GM19467 (cell line): ENCODE measurements around the gene DHX58.

Experiments
- ATAC-seq: cut with Tn5 transposase; IDR thresholded peaks from one replicate; pipeline ENCODE4 v1.9.1; 2021; ENCODE audit warnings: mild to moderate bottlenecking, moderate library complexity; ENCODE audit not compliant: unreplicated experiment

Gene DHX58

GRCh38 chr17:42111265-42111636 is 1.3 kb downstream of the DHX58 start:
- no peak for ATAC-seq

GRCh38 chr17:42110301-42111264 is 1.9 kb downstream of the DHX58 start:
- no peak for ATAC-seq

GRCh38 chr17:42109086-42109485 is 3.4 kb downstream of the DHX58 start:
- no peak for ATAC-seq

- peak; percentile 59 for ATAC-seq
These were observed 4.6 kb downstream of the DHX58 start for GRCh38 chr17:42107597-42108576.

- ATAC-seq = no peak
These were observed 5.4 kb downstream of the DHX58 start for GRCh38 chr17:42107124-42107523.

- ATAC-seq = no peak
These were observed 6.5 kb downstream of the DHX58 start for GRCh38 chr17:42106009-42106408.

GRCh38 chr17:42104264-42104663 is 8.2 kb downstream of the DHX58 start:
- no peak for ATAC-seq

GRCh38 chr17:42103221-42103954 is 9.1 kb downstream of the DHX58 start:
- no peak for ATAC-seq

GRCh38 chr17:42101513-42102292 is 10.8 kb downstream of the DHX58 start:
- ATAC-seq = no peak

- ATAC-seq = no peak
These were observed 13.6 kb downstream of the DHX58 start for GRCh38 chr17:42098730-42099399.

GRCh38 chr17:42097691-42098631 is 14.6 kb downstream of the DHX58 start, which contains the start of gene ZNF385C:
ZNF385C (minus strand) TSS chr17:42098473; CDS start chr17:42063056, 35,417 bp downstream.
- no peak for ATAC-seq

GRCh38 chr17:42096360-42097111 is 16.0 kb downstream of the DHX58 start:
- no peak for ATAC-seq

GRCh38 chr17:42094375-42095069 is 18.0 kb downstream of the DHX58 start:
- ATAC-seq = no peak

GRCh38 chr17:42092939-42093338 is 19.6 kb downstream of the DHX58 start:
- ATAC-seq = no peak

- ATAC-seq = no peak
These were observed 21.3 kb downstream of the DHX58 start for GRCh38 chr17:42090964-42091790.

GRCh38 chr17:42088736-42089135 is 23.8 kb downstream of the DHX58 start:
- ATAC-seq = no peak
